Parathyroid adenoma (tissue), 2 donors: Measurements from ENCODE around the gene CIT.

Source experiments
- H2AFZ ChIP-seq: fragments of 300-600 bp; sonication (generic); one replicate; pipeline ENCODE4 v1.7.0; 2017; ENCODE audit warnings: antibody characterized with exemption, mild to moderate bottlenecking
- H3K27ac ChIP-seq: fragments of 300-600 bp; sonication (generic); one replicate; pipeline ENCODE4 v1.7.0; 2017
- H3K27me3 ChIP-seq: fragments of 300-600 bp; sonication (generic); one replicate; pipeline ENCODE4 v1.7.0; 2017; ENCODE audit warnings: low read length; ENCODE audit not compliant: control insufficient read depth, insufficient read depth
- H3K36me3 ChIP-seq: fragments of 300-600 bp; sonication (generic); one replicate; pipeline ENCODE4 v1.7.0; 2017; ENCODE audit warnings: low read length; ENCODE audit not compliant: control insufficient read depth, insufficient read depth
- H3K4me1 ChIP-seq: fragments of 300-600 bp; sonication (generic); one replicate; pipeline ENCODE4 v1.7.0; 2017; ENCODE audit warnings: control low read depth
- H3K4me2 ChIP-seq: fragments of 300-600 bp; sonication (generic); one replicate; pipeline ENCODE4 v1.7.0; 2017; ENCODE audit warnings: low read length
- H3K4me3 ChIP-seq: fragments of 300-600 bp; sonication (generic); one replicate; pipeline ENCODE4 v1.7.0; 2017; ENCODE audit warnings: low read depth, low read length
- H3K79me2 ChIP-seq: fragments of 300-600 bp; sonication (generic); one replicate; pipeline ENCODE4 v1.7.0; 2017; ENCODE audit warnings: control low read depth
- H3K9ac ChIP-seq: fragments of 300-600 bp; sonication (generic); one replicate; pipeline ENCODE4 v1.7.0; 2017; ENCODE audit warnings: mild to moderate bottlenecking
- H3K9me3 ChIP-seq: fragments of 300-600 bp; sonication (generic); one replicate; pipeline ENCODE4 v1.7.0; 2017; ENCODE audit warnings: low read length; ENCODE audit not compliant: control insufficient read depth
- CTCF ChIP-seq: fragments of 300-600 bp; sonication (generic); IDR thresholded peaks from one replicate; pipeline ENCODE4 v1.7.0; 2017; ENCODE audit warnings: antibody characterized with exemption, mild to moderate bottlenecking
- donor health status: primary hyperparathyroidism.

CIT gene

GRCh38 chr12:119791453-119791852 lies 85.7 kb downstream of the CIT start:
- Histone ChIP-seq H3K79me2 (no peaks in the 10 kb centered on the region), H3K4me1 (no peaks in the 10 kb centered on the region), H3K4me2 (no peak overlapping the region), H3K4me3 (no peak overlapping the region), H3K27ac (no peak overlapping the region), H3K27me3 (no peaks in the 10 kb centered on the region), H3K36me3 (no peaks in the 10 kb centered on the region), H3K9ac (no peak overlapping the region), H3K9me3 (no peaks in the 10 kb centered on the region), H2AFZ (no peak overlapping the region)
- TF ChIP-seq CTCF = no peak

DNA sequence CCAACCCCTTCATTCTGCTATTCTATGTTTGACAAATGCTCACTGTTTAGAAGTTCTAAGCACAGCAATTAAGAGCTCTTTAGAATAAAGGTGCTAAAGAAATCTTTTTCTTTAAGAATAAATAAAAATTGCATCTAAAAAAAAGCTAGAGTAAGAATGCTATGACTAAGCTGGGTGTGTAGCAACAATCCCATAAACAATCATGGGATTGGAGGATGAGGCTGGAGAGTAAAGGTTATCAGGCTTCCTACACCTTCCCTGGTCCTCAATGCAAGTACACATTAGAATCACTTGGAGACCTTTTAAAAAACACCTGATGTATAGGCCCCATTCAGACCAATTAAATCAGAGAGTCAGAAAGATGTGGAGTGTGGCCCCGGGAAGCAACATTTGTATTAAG lies 88.3 kb downstream of the CIT start:
- TF ChIP-seq CTCF = no peak
- Histone ChIP-seq H3K4me2 (no peak overlapping the region), H3K4me1 (no peaks in the 10 kb centered on the region)

DNA sequence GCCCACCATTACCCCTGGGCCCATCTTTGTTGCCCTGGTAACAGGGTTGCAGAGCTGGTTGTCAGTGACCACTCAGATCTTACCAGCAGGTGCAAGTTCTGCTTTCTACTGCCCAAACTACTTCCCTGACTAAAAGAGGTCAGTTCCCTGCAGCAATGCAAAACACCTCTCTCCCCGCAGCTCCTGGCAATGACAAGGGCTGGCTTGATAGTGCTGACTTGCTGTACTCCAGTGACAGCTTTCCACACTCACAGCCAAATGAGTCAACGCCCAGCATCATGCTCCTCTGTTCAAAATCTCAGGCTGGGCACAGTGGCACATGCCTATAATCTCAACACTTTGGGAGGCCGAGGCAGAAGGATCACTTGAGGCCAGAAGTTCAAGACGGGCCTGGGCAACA lies 90.6 kb downstream of the CIT start:
- Histone ChIP-seq H3K4me3 (no peak overlapping the region), H2AFZ (no peak overlapping the region), H3K79me2 (no peaks in the 10 kb centered on the region), H3K9me3 (no peaks in the 10 kb centered on the region), H3K27ac (no peak overlapping the region), H3K27me3 (no peaks in the 10 kb centered on the region), H3K36me3 (no peaks in the 10 kb centered on the region), H3K4me1 (no peaks in the 10 kb centered on the region), H3K9ac (no peak overlapping the region), H3K4me2 (no peak overlapping the region)
- TF ChIP-seq CTCF = no peak

More for the DNA sequence above, 88.3 kb downstream of the CIT start:
- Histone ChIP-seq H3K79me2 (no peaks in the 10 kb centered on the region), H3K9ac (no peak overlapping the region), H2AFZ (no peak overlapping the region), H3K27ac (no peak overlapping the region), H3K36me3 (no peaks in the 10 kb centered on the region), H3K9me3 (no peaks in the 10 kb centered on the region), H3K4me3 (no peak overlapping the region), H3K27me3 (no peaks in the 10 kb centered on the region)

DNA sequence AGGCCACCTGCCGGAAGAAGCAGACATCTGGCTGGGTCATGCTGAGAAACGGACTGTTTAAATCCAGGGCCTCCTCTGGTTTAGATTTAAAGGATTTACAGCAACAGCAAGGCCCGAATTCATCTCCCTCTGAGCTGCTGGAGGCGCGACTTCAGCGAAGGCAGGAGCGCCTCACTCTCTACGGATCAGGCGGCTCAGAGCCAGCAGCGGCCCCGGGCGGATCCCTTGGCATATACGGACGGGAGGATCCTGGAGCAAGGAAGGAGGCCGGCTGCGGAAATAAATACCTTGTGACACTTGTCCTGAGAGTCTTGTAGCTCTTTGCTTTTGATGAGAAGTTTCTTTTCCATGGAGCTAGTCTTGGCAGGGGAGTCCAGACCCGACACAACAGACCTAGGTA lies 92.4 kb downstream of the CIT start:
- H3K27me3 ChIP-seq = no peaks in the 10 kb centered on the region
- no peak overlapping the region for H3K9ac ChIP-seq
- H3K36me3 ChIP-seq = no peaks in the 10 kb centered on the region
- no peak overlapping the region for H3K4me2 ChIP-seq
- TF ChIP-seq CTCF = no peak
- H3K9me3 ChIP-seq = no peaks in the 10 kb centered on the region
- H2AFZ ChIP-seq = no peak overlapping the region
- no peak overlapping the region for H3K27ac ChIP-seq
- H3K79me2 ChIP-seq = no peaks in the 10 kb centered on the region
- H3K4me3 ChIP-seq = no peak overlapping the region
- H3K4me1 ChIP-seq = no peaks in the 10 kb centered on the region

DNA sequence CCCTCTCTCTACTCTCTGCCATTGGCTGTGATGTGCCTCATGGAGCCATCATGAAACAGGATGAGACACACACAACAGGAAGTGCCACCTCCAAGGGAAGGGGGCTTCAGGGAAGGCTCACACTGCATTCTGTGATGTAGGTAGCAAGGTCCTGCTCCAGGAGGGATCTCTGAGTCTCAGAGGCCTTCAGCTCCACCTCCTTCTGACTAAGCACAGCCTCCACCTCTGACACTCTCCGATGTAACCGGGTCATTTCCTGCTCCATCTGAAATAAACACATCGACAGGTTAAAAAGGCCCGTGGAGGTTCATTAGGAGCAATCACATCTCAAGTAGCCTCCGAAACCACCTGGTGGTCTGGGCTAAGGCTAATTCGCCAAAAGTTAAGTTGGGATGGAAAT lies 93.3 kb downstream of the CIT start:
- Histone ChIP-seq H3K27ac (no peak overlapping the region), H3K9me3 (no peaks in the 10 kb centered on the region), H3K9ac (no peak overlapping the region), H3K36me3 (no peaks in the 10 kb centered on the region), H2AFZ (no peak overlapping the region), H3K4me2 (no peak overlapping the region), H3K4me1 (no peaks in the 10 kb centered on the region), H3K79me2 (no peaks in the 10 kb centered on the region), H3K4me3 (no peak overlapping the region), H3K27me3 (no peaks in the 10 kb centered on the region)
- no peak for TF ChIP-seq CTCF
